Brain microvascular endothelial cell (primary cell): ENCODE results near the gene SIK1.

Source experiments
- DNase-seq: peaks from one replicate; pipeline ENCODE4 v3.0.0-alpha.2; 2020
- H3K27ac ChIP-seq: fragments of 250-450 bp; sonication (Bioruptor Pico); 2 replicates; pipeline ENCODE4 v1.5.1; 2020; ENCODE audit warnings: mild to moderate bottlenecking, moderate library complexity
- H3K27me3 ChIP-seq: fragments of 250-450 bp; sonication (Bioruptor Pico); replicated peaks from 2 replicates; pipeline ENCODE4 v1.5.1; 2020; ENCODE audit warnings: mild to moderate bottlenecking
- H3K36me3 ChIP-seq: fragments of 250-450 bp; sonication (Bioruptor Pico); replicated peaks from 2 replicates; pipeline ENCODE4 v1.5.1; 2020; ENCODE audit warnings: mild to moderate bottlenecking
- H3K4me3 ChIP-seq: 2 replicates; pipeline ENCODE4 v1.5.1; 2011; ENCODE audit warnings: low read depth, mild to moderate bottlenecking, control low read depth, low read length, moderate library complexity
- CTCF ChIP-seq: IDR thresholded peaks from 2 replicates; pipeline ENCODE4 v1.5.1; 2011; ENCODE audit warnings: low read depth, mild to moderate bottlenecking, moderate library complexity, low read length, control low read depth, inconsistent platforms; ENCODE audit errors: missing control alignments
- in situ Hi-C: cut with HindIII; loops from 2 replicates; pipeline ENCODE4 v1.10.0; 2017; ENCODE audit warnings: low sequenced_read_pairs, low pct_ligation_motif_present

Gene SIK1

GRCh38 chr21:43370888-43371570, 55.9 kb downstream of the SIK1 start:
- no peaks in the 10 kb centered on the region for H3K27me3 ChIP-seq

DNA sequence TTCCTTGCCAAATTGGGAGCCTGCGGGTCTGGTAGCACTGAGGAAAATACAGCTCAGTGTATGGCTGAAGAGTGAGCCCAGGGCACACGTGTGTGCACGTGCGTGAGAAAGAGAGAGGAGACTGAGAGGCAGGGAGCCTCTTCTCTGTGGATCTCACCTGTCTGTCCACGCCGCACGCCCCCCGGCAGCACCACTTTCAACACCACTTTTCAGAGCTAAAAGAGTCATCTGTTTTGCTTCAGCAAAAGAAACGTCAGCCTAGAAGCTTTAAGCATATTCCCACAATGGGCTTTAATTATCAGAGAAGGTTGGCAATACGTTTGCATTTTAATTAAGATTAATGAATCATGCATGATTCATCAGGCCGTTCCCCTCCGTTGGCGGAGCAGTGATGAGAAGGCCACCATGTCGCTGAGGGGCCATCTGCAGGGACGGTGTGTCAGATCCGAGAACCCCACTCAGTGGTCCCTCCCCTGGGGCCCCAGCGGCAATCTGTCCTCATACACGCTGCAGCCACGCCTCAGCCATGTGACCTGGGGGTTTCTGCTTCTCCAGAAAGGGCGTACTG, 56.8 kb downstream of the SIK1 start:
- in situ Hi-C loops = no loop called here
- no peak for DNase-seq
- Histone ChIP-seq H3K36me3 (no peaks in the 10 kb centered on the region), H3K27me3 (no peaks in the 10 kb centered on the region), H3K27ac (no peak overlapping the region), H3K4me3 (no peak overlapping the region)
- no peak for TF ChIP-seq CTCF

More at GRCh38 chr21:43370888-43371570, 55.9 kb downstream of the SIK1 start:
- H3K4me3 ChIP-seq = no peak overlapping the region
- H3K27ac ChIP-seq = no peak overlapping the region
- in situ Hi-C loops = no loop called here
- no peak for TF ChIP-seq CTCF
- DNase-seq = no peak
- no peaks in the 10 kb centered on the region for H3K36me3 ChIP-seq

GRCh38 chr21:43369596-43370090, 57.3 kb downstream of the SIK1 start:
- Histone ChIP-seq H3K27me3 (no peaks in the 10 kb centered on the region), H3K27ac (no peak overlapping the region), H3K36me3 (no peaks in the 10 kb centered on the region), H3K4me3 (no peak overlapping the region)
- no peak for TF ChIP-seq CTCF
- in situ Hi-C loops = no loop called here
- DNase-seq = no peak

GRCh38 chr21:43369124-43369523, 57.8 kb downstream of the SIK1 start:
- no peaks in the 10 kb centered on the region for H3K27me3 ChIP-seq
- in situ Hi-C loops = no loop called here
- no peak overlapping the region for H3K27ac ChIP-seq
- no peak for TF ChIP-seq CTCF
- no peaks in the 10 kb centered on the region for H3K36me3 ChIP-seq
- H3K4me3 ChIP-seq = no peak overlapping the region
- peak; percentile 68 for DNase-seq

DNA sequence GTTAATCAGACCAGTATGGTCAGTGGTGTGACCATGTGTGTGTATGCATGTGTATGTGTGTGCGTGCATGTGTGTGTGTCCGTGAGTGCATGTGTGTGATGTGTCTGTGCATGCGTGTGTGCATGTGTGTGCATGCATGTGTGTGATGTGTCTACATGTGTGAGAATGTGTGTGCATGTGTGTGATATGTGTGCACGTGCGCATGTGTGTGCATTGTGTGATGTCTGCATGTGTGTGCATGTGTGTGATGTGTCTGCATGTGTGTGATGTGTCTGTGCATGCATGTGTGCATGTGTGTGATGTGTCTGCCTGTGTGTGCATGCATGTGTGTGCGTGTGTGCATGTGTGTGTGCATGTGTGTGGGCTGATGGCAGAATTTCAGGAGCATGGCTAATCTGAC, 58.2 kb downstream of the SIK1 start:
- in situ Hi-C loops = no loop called here
- no peak overlapping the region for H3K27ac ChIP-seq
- no peaks in the 10 kb centered on the region for H3K36me3 ChIP-seq
- TF ChIP-seq CTCF = no peak
- no peak for DNase-seq
- no peak overlapping the region for H3K4me3 ChIP-seq
- no peaks in the 10 kb centered on the region for H3K27me3 ChIP-seq

GRCh38 chr21:43367859-43368258, 59.1 kb downstream of the SIK1 start:
- Histone ChIP-seq H3K27me3 (no peaks in the 10 kb centered on the region), H3K27ac (no peak overlapping the region), H3K36me3 (no peaks in the 10 kb centered on the region), H3K4me3 (no peak overlapping the region)
- in situ Hi-C loops = no loop called here
- DNase-seq = no peak
- TF ChIP-seq CTCF = no peak
